PC-9 (cell line): ENCODE measurements around the gene GAB2. TPM values are rescaled to one million over a fixed set of nuclear protein-coding genes. Genes with fewer than 3 reads are reported as not detected.

ENCODE experiments used
- BruUV-seq: library from RNA; stranded (reverse); fragments of 400-500 nt; replicated peaks from 2 replicates; lab custom pipeline; 2021; lab: Mats Ljungman, UMichigan
- CTCF ChIA-PET: fragments of 300-600 bp; sonication (Branson Sonifier 250); formaldehyde crosslinking; loops from one replicate; lab custom pipeline; 2022; ENCODE audit warnings: antibody characterized with exemption; lab: Charles Lee
- POLR2A ChIA-PET: fragments of 300-600 bp; sonication (Branson Sonifier 250); formaldehyde crosslinking; loops from one replicate; lab custom pipeline; 2022; ENCODE audit warnings: antibody characterized with exemption; ENCODE audit not compliant: unreplicated experiment; lab: Charles Lee
- DNase-seq, 2 experiments: peaks; one replicate each; pipeline versions ENCODE4 v3.0.0 to v3.0.0-alpha.2; 2015 to 2022; ENCODE audit warnings: mixed read lengths in 1 of 2
- H2AFZ ChIP-seq: fragments of 200-600 bp; sonication (generic); 2 replicates; pipeline ENCODE4 v1.8.1; 2017; ENCODE audit warnings: antibody characterized with exemption
- H3F3A ChIP-seq: fragments of 200-600 bp; sonication (generic); 2 replicates; pipeline ENCODE4 v1.8.1; 2017; ENCODE audit warnings: antibody characterized with exemption, mild to moderate bottlenecking, low read depth; ENCODE audit not compliant: insufficient read depth
- H3K27ac ChIP-seq: fragments of 200-600 bp; sonication (generic); 2 replicates; pipeline ENCODE4 v1.6.1; 2016; ENCODE audit warnings: mixed run types
- H3K27me3 ChIP-seq: fragments of 200-600 bp; sonication (generic); 2 replicates; pipeline ENCODE4 v1.6.1; 2016; ENCODE audit warnings: low read depth, mixed run types; ENCODE audit not compliant: insufficient read depth
- H3K36me3 ChIP-seq: fragments of 200-600 bp; sonication (generic); 2 replicates; pipeline ENCODE4 v1.6.1; 2016; ENCODE audit warnings: low read depth, mixed run types
- H3K4me1 ChIP-seq: fragments of 200-600 bp; sonication (generic); replicated peaks from 2 replicates; pipeline ENCODE4 v1.6.1; 2016; ENCODE audit warnings: mixed run types; ENCODE audit not compliant: insufficient read depth
- H3K4me2 ChIP-seq: fragments of 200-600 bp; sonication (generic); 2 replicates; pipeline ENCODE4 v1.6.1; 2017; ENCODE audit warnings: mixed run types
- H3K4me3 ChIP-seq: fragments of 200-600 bp; sonication (generic); 2 replicates; pipeline ENCODE4 v1.6.1; 2016; ENCODE audit warnings: mixed run types
- H3K79me2 ChIP-seq: fragments of 200-600 bp; sonication (generic); 2 replicates; pipeline ENCODE4 v1.6.1; 2017; ENCODE audit warnings: low read depth, mixed run types
- H3K9me2 ChIP-seq: fragments of 200-600 bp; sonication (generic); 2 replicates; pipeline ENCODE4 v1.8.1; 2017; ENCODE audit warnings: mild to moderate bottlenecking; ENCODE audit not compliant: insufficient read depth
- H3K9me3 ChIP-seq: fragments of 200-600 bp; sonication (generic); 2 replicates; pipeline ENCODE4 v1.8.1; 2016; ENCODE audit warnings: low read depth; ENCODE audit not compliant: insufficient read depth
- H4K20me1 ChIP-seq: fragments of 200-600 bp; sonication (generic); 2 replicates; pipeline ENCODE4 v1.8.1; 2017; ENCODE audit not compliant: insufficient read depth
- CTCF ChIP-seq: fragments of 200-600 bp; sonication (generic); conservative IDR thresholded peaks from 2 replicates; pipeline ENCODE4 v1.6.1; 2017; ENCODE audit warnings: mixed run types, antibody characterized with exemption, mild to moderate bottlenecking, moderate library complexity
- EZH2 ChIP-seq: fragments of 200-600 bp; sonication (generic); IDR thresholded peaks from 2 replicates; pipeline ENCODE4 v1.8.0; 2017; ENCODE audit warnings: antibody characterized with exemption, low read depth
- intact Hi-C: fragments of 100-400 bp; cut with micrococcal nuclease; formaldehyde crosslinking; loops from one replicate; pipeline ENCODE4 v1.10.0; 2022; ENCODE audit not compliant: unreplicated experiment
- total RNA-seq: library from RNA; stranded (reverse); gene quantifications from 2 replicates; pipeline ENCODE4 v1.2.3, GENCODE V29; 2021

The GAB2 gene
- total RNA-seq, 1 experiment from 2014 or later = 17.5 TPM

GRCh38 chr11:78304201-78304600 is 113.4 kb downstream of the GAB2 start:
- H3F3A ChIP-seq = no peaks in the 10 kb centered on the region
- no peaks in the 10 kb centered on the region for H3K9me3 ChIP-seq
- BruUV-seq = no TSS peak
- H3K27ac ChIP-seq = no peak overlapping the region
- H3K4me1 ChIP-seq = no peaks in the 10 kb centered on the region
- no peaks in the 10 kb centered on the region for H3K79me2 ChIP-seq
- H3K36me3 ChIP-seq = no peaks in the 10 kb centered on the region
- POLR2A ChIA-PET = no interaction called here
- no peak for DNase-seq
- no peak overlapping the region for H3K4me3 ChIP-seq
- no peak for TF ChIP-seq CTCF
- no peak for TF ChIP-seq EZH2
- no peak overlapping the region for H3K4me2 ChIP-seq
- H4K20me1 ChIP-seq = no peaks in the 10 kb centered on the region
- intact Hi-C loops = no loop called here
- no peak overlapping the region for H2AFZ ChIP-seq
- no peaks in the 10 kb centered on the region for H3K27me3 ChIP-seq
- H3K9me2 ChIP-seq = 0 out of 2 replicates have a peak, but pooled peaks cover 2% of the 10 kb centered on the region
- CTCF ChIA-PET = no interaction called here

GRCh38 chr11:78300108-78300839 is 117.3 kb downstream of the GAB2 start:
- H2AFZ ChIP-seq = no peak overlapping the region
- peaks cover 5% of the 10 kb centered on the region for H3K9me3 ChIP-seq
- no peaks in the 10 kb centered on the region for H3K79me2 ChIP-seq
- H3F3A ChIP-seq = peaks cover 4% of the 10 kb centered on the region; the same call in 1 of the 2 replicates
- no peak for DNase-seq
- TF ChIP-seq CTCF = no peak
- no peak for TF ChIP-seq EZH2
- CTCF ChIA-PET = no interaction called here
- no peaks in the 10 kb centered on the region for H4K20me1 ChIP-seq
- no peak overlapping the region for H3K27ac ChIP-seq
- H3K27me3 ChIP-seq = no peaks in the 10 kb centered on the region
- peaks cover 8% of the 10 kb centered on the region for H3K4me1 ChIP-seq
- no peaks in the 10 kb centered on the region for H3K36me3 ChIP-seq
- BruUV-seq = no TSS peak
- POLR2A ChIA-PET = no interaction called here
- H3K4me3 ChIP-seq = no peak overlapping the region
- H3K9me2 ChIP-seq = 0 out of 2 replicates have a peak, but pooled peaks cover 5% of the 10 kb centered on the region
- intact Hi-C loops = no loop called here
- no peak overlapping the region for H3K4me2 ChIP-seq

DNA sequence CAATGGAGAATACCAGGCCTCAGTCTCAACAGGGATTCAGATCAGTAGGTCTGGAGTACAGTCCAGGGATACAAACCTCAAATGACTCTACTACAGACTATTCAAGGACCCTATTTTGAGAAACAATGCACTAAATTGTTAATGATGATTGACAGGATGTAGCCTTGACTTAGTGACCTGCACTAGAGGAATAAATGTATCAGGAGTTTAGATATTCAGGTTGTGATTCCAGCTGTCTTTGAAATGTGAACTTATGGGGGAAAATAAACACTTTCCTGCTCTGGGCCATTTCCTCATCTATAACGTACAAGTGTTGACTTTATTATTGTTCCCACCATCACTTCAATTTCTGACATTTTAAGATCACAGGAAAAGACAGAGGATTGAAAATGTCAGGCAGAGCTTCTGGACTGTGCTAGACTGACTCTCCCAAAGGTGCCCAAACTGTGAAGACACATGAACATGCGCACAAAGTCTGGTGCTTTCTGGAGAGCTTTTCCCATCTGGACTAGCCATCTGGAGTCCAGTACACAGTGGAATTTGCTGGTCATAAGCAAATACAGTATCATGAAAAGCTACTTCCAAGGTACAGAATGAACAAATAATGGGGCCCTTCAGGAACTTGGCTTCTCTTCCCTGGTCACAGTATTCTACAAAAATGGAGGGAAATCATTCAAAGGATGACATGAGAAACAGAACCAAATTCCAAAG is 118.5 kb downstream of the GAB2 start:
- intact Hi-C loops = loop anchor here (10.0 kb wide), 1 partner anchor 116 kb away; the partner anchor contains the start of gene GAB2
- POLR2A ChIA-PET = no interaction called here
- Histone ChIP-seq H3K79me2 (no peaks in the 10 kb centered on the region), H3K4me2 (no peak overlapping the region), H2AFZ (no peak overlapping the region), H3K27me3 (no peaks in the 10 kb centered on the region), H3K9me2 (0 out of 2 replicates have a peak, but pooled peaks cover 5% of the 10 kb centered on the region), H3K4me3 (no peak overlapping the region), H3F3A (peaks cover 6% of the 10 kb centered on the region; the same call in 1 of the 2 replicates), H3K27ac (no peak overlapping the region), H3K4me1 (peaks cover 13% of the 10 kb centered on the region), H3K9me3 (peaks cover 5% of the 10 kb centered on the region), H4K20me1 (no peaks in the 10 kb centered on the region), H3K36me3 (no peaks in the 10 kb centered on the region)
- CTCF ChIA-PET = no interaction called here
- no peak for TF ChIP-seq EZH2
- TF ChIP-seq CTCF = no peak
- no peak for DNase-seq
- no TSS peak for BruUV-seq
